ENCODE measurements around the gene OR4N5. TPM values are rescaled to one million over a fixed set of nuclear protein-coding genes. Genes with fewer than 3 reads are reported as not detected.

The OR4N5 gene
- total RNA-seq, 1 experiment from 2014 or later = not detected

DNA sequence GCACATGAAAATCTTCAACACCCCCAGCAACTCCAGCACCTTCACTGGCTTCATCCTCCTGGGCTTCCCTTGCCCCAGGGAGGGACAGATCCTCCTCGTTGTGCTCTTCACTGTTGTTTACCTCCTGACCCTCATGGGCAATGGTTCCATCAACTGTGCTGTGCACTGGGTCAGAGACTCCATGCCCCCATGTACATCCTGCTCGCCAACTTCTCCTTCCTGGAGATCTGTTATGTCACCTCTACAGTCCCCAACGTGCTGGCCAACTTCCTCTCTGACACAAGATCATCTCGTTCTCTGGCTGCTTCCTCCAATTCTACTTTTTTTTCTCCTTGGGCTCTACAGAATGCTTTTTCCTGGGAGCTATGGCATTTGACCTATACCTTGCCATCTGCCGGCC is 40.6 kb downstream of the OR4N5 start:
- no peak for ATAC-seq
- Histone ChIP-seq H3K9me2 (ENCODE audit: insufficient read depth) (no peaks in the 10 kb centered on the region), H2AFZ (ENCODE audit: low read depth, low read length, poor library complexity, severe bottlenecking) (no peak overlapping the region), H4K20me1 (ENCODE audit: insufficient read depth) (no peaks in the 10 kb centered on the region; the same call in 1 of the 2 replicates), H3K9me3 (ENCODE audit: control insufficient read depth in 1 of 2, insufficient read depth in 1 of 2, low read depth in 1 of 2, low read length in 2 of 2) (no peaks in the 10 kb centered on the region), H3K27ac (ENCODE audit: low read depth, low read length) (no peak overlapping the region), H3K4me1 (ENCODE audit: control insufficient read depth in 1 of 2, insufficient read depth in 2 of 2, low read length in 2 of 2) (no peaks in the 10 kb centered on the region), H3K4me3 (replicated peaks in 1 of 2; ENCODE audit: low read depth in 1 of 2, low read length in 2 of 2) (no peak overlapping the region), H3K4me2 (ENCODE audit: low read length) (no peak overlapping the region), H3K36me3 (ENCODE audit: control insufficient read depth in 1 of 2, insufficient read depth in 2 of 2, low read length in 2 of 2) (no peaks in the 10 kb centered on the region), H3K27me3 (ENCODE audit: insufficient read depth, low read length) (no peaks in the 10 kb centered on the region), H3K79me2 (ENCODE audit: insufficient read depth, low read length) (no peaks in the 10 kb centered on the region), H3K9ac (ENCODE audit: low read length) (no peak overlapping the region)
- no peak for DNase-seq (ENCODE audit: low read depth, low spot score)
- intact Hi-C loops (cut with micrococcal nuclease) = no loop called here
- no TSS peak for BruUV-seq (replicated peaks)
- CTCF ChIA-PET = no interaction called here
- POLR2A ChIA-PET = no interaction called here
- TF ChIP-seq SIN3A (IDR thresholded peaks at IDR 0.05; ENCODE audit: low read depth) = no peak
- TF ChIP-seq CEBPB (IDR thresholded peaks at IDR 0.05; ENCODE audit: low read depth) = no peak
- TF ChIP-seq ZNF274 (IDR thresholded peaks at IDR 0.05; ENCODE audit: low read depth, low read length) = no peak
- TF ChIP-seq, protein P1, sequence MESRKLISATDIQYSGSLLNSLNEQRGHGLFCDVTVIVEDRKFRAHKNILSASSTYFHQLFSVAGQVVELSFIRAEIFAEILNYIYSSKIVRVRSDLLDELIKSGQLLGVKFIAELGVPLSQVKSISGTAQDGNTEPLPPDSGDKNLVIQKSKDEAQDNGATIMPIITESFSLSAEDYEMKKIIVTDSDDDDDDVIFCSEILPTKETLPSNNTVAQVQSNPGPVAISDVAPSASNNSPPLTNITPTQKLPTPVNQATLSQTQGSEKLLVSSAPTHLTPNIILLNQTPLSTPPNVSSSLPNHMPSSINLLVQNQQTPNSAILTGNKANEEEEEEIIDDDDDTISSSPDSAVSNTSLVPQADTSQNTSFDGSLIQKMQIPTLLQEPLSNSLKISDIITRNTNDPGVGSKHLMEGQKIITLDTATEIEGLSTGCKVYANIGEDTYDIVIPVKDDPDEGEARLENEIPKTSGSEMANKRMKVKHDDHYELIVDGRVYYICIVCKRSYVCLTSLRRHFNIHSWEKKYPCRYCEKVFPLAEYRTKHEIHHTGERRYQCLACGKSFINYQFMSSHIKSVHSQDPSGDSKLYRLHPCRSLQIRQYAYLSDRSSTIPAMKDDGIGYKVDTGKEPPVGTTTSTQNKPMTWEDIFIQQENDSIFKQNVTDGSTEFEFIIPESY (IDR thresholded peaks at IDR 0.05; ENCODE audit: extremely low read depth, insufficient replicate concordance, low read length) = no peak
- no peak for TF ChIP-seq SRF (IDR thresholded peaks at IDR 0.05; ENCODE audit: low read depth)
- TF ChIP-seq CBX3 (IDR thresholded peaks at IDR 0.05; ENCODE audit: low read depth) = no peak
- TF ChIP-seq POLR2AphosphoS5 (IDR thresholded peaks at IDR 0.05; ENCODE audit: low read depth, low read length) = no peak
- TF ChIP-seq YY1 (IDR thresholded peaks at IDR 0.05; ENCODE audit: extremely low read depth, insufficient replicate concordance, low read depth, low read length) = no peak
- TF ChIP-seq, protein P2, sequence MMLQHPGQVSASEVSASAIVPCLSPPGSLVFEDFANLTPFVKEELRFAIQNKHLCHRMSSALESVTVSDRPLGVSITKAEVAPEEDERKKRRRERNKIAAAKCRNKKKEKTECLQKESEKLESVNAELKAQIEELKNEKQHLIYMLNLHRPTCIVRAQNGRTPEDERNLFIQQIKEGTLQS (IDR thresholded peaks at IDR 0.05) = no peak
- TF ChIP-seq, protein P3, sequence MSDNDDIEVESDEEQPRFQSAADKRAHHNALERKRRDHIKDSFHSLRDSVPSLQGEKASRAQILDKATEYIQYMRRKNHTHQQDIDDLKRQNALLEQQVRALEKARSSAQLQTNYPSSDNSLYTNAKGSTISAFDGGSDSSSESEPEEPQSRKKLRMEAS (IDR thresholded peaks at IDR 0.05) = no peak
- TF ChIP-seq RAD21 (IDR thresholded peaks at IDR 0.05; ENCODE audit: low read depth) = no peak
- RAD21 ChIA-PET (ENCODE audit: low non-redundant PET in 1 of 2, low total read pairs in 2 of 2, uncharacterized antibody in 2 of 2, unreplicated experiment in 2 of 2) = no interaction called here
